Measurements from ENCODE around the gene SGCD.
A peak's percentile ranks its signal among the peaks of the same experiment; 100 is the strongest.

Gene SGCD

GRCh38 chr5:156399323-156399722 lies 72.4 kb downstream of the SGCD start:
- no peak overlapping the region for H3K4me3 ChIP-seq (ENCODE audit: low read length)

DNA sequence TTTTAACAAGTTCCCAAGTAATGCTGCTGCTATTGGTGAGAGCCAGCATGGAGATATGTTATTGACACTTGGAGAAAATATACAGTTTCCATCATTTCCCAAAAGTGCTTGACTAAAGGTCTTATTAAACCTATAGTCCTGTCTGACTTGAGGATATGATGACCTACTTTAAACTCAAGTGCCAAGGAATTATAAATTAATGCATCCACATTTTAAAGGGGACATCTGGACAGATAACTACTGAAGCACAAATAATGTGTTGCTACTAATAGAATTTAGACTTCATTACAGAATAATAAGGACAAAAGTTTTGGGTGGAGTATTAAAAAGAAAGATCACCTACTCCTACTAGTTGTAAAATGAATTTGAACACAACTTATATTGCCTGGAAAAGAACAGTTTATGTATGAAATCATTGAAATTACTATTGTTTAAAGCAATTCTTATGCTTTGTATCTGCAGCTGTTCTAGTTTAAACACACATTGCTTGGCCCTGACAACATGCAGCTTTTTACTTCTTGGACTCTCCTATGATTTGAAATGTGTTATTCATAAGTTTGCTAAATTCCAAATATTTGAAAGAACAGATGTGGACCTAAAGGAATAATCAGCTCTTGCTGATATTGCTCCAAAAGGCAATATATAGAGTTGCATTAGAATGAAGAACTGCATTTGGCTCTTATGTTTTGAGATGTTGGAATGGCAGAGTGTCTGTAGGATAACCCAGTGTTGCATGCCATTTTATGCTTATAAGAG lies 73.4 kb downstream of the SGCD start:
- DNase-seq (ENCODE audit: low read depth) = no peak
- TF ChIP-seq, protein P1, sequence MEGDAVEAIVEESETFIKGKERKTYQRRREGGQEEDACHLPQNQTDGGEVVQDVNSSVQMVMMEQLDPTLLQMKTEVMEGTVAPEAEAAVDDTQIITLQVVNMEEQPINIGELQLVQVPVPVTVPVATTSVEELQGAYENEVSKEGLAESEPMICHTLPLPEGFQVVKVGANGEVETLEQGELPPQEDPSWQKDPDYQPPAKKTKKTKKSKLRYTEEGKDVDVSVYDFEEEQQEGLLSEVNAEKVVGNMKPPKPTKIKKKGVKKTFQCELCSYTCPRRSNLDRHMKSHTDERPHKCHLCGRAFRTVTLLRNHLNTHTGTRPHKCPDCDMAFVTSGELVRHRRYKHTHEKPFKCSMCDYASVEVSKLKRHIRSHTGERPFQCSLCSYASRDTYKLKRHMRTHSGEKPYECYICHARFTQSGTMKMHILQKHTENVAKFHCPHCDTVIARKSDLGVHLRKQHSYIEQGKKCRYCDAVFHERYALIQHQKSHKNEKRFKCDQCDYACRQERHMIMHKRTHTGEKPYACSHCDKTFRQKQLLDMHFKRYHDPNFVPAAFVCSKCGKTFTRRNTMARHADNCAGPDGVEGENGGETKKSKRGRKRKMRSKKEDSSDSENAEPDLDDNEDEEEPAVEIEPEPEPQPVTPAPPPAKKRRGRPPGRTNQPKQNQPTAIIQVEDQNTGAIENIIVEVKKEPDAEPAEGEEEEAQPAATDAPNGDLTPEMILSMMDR (IDR thresholded peaks at IDR 0.05; ENCODE audit: insufficient read depth, low read depth, low read length, missing control alignments) = no peak
- no peak overlapping the region for H3K4me3 ChIP-seq (ENCODE audit: low read length)

More at GRCh38 chr5:156399323-156399722, 72.4 kb downstream of the SGCD start:
- DNase-seq (ENCODE audit: low read depth) = no peak
- TF ChIP-seq, protein P1 (IDR thresholded peaks at IDR 0.05; ENCODE audit: insufficient read depth, low read depth, low read length, missing control alignments) = no peak

GRCh38 chr5:156401804-156402203 lies 74.8 kb downstream of the SGCD start:
- TF ChIP-seq, protein P1 (IDR thresholded peaks at IDR 0.05; ENCODE audit: insufficient read depth, low read depth, low read length, missing control alignments) = no peak
- no peak overlapping the region for H3K4me3 ChIP-seq (ENCODE audit: low read length)
- DNase-seq (ENCODE audit: low read depth) = no peak

DNA sequence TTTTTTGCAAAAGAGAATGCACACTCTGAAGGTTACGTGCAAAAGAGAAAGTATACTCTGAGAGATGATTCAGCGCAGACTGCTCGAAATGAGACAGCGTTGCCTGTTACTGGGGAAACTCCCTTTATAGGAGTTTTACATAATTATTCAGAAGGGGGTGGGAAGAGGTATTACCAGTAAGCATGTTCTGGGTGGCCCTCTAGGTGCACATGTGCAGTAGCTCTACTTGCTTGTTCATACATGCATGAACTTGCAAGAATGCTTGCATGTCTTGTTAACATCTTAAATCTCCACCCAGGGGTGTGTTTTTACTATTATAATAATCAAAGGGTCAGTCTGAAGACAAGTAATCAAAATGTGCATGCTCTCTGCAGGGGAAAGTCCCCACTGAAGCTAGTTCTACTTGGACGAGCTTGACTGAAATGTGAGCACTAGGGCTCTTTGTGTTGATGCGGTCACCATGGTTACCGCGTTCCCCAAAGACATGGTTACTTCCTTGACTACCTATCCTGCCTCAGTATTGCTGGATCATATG lies 75.5 kb downstream of the SGCD start:
- H3K4me3 ChIP-seq (ENCODE audit: low read length) = no peak overlapping the region
- TF ChIP-seq, protein P1 (IDR thresholded peaks at IDR 0.05; ENCODE audit: insufficient read depth, low read depth, low read length, missing control alignments) = no peak
- DNase-seq (ENCODE audit: low read depth) = peak; percentile 68

DNA sequence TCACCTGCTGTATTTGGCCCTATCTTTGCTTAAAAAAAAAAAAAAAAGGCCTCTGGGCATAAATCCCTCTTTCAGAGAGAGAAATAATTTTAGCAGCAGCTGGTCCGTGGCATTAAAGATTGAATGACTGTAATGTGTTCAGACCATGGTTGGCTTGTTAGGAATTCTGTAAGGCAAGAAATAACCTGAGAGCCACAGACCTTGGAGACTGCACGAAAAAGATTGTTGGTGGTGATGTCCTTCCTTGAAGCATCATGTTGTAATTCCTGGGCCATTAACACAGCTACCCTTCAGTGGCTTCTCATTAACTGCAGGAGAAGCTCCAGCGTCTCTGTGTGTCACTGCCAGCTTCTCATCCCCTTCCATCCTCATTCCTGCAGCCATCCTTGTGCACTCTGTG lies 79.0 kb downstream of the SGCD start:
- H3K4me3 ChIP-seq (ENCODE audit: low read length) = no peak overlapping the region
- DNase-seq (ENCODE audit: low read depth) = no peak
- TF ChIP-seq, protein P1 (IDR thresholded peaks at IDR 0.05; ENCODE audit: insufficient read depth, low read depth, low read length, missing control alignments) = no peak

GRCh38 chr5:156407251-156407650 lies 80.3 kb downstream of the SGCD start:
- DNase-seq (ENCODE audit: low read depth) = no peak
- TF ChIP-seq, protein P1 (IDR thresholded peaks at IDR 0.05; ENCODE audit: insufficient read depth, low read depth, low read length, missing control alignments) = no peak
- H3K4me3 ChIP-seq (ENCODE audit: low read length) = no peak overlapping the region

DNA sequence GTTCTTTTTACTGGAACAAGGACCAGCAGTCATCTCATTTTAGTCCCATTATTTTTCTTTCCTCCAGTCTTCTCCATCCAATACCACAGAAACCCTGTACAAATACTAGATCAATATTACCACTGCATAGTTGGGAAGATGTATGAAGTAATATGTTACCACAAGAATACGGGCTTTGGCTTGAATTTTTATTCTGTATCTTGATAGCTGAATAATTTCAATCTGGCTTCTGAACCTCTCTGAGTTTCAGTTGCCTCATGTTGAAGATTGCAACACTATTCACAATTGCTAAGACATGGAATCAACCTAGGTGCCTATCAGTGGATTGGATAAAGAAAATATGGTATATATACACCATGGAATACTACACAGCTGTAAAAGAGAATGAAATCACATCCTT lies 82.9 kb downstream of the SGCD start:
- TF ChIP-seq, protein P1 (IDR thresholded peaks at IDR 0.05; ENCODE audit: insufficient read depth, low read depth, low read length, missing control alignments) = no peak
- no peak overlapping the region for H3K4me3 ChIP-seq (ENCODE audit: low read length)
- DNase-seq (ENCODE audit: low read depth) = no peak

Measured in epithelial cell of esophagus (primary cell).